ENCODE results near the gene TRAF7. TPM values are rescaled to one million over a fixed set of nuclear protein-coding genes. Genes with fewer than 3 reads are reported as not detected.

TRAF7 gene
- total and polyA plus RNA-seq, 2 of the 13 experiments (the other 11 are each of a cell fraction or from before 2014, with no cell fraction given) = 47.9 to 65.6 TPM

DNA sequence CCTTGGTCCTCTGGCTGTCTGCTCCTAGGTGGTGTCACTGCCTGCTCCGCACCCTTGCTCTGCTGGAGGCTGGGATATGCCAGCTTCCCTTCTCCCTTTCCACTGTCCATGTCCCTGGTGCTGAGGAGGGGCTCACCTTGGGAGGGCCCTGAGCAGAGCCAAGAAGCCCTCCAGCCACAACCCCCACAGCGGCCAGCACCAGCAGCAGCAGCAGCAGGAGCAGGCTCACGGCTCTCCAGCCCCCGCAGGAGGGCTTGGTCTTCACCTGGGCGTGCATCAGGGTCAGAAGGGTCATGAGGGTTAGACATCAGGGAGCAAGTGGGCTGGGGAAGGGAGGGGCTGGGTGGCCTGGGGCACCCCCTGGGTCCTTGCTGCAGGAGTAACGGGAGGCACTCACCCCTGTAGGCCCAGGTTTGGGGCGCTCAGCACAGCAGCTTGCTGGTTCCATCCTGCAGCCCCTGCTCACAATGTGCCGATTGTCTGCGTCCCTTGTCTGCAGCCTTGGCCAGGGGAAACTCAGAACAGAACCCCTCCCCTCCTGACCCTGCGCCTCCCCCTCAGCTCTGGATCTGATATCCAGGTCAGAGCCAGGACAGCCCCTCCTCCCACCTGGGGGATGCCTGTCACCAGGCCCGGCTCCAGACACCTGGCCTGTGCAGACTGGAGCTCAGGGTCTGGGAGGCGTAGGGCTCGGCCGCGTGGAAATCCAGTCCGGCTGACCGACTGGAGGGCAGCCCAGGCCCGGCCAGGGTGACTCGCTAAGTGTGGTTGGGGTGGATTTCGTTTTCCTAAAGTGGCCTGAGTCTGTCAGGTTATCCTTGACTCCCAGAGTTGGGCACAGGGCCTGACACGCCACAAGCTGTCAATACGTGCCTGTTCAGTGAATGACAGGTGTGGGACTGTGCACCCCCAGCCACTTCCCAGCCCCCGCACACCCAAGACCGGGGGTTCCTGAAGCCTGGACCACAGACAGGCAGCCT lies 55.1 kb downstream of the TRAF7 start, which contains the start of gene BRICD5 (continued):
- TF ChIP-seq PRDM10 (CRISPR knock-in tag; IDR thresholded peaks at IDR 0.05; ENCODE audit: low read depth) (no peak), TEF (CRISPR knock-in tag; IDR thresholded peaks at IDR 0.05) (no peak), RARG (CRISPR knock-in tag; IDR thresholded peaks at IDR 0.05; ENCODE audit: low read depth) (no peak), ZNF670 (CRISPR knock-in tag; IDR thresholded peaks at IDR 0.05; ENCODE audit: borderline replicate concordance) (no peak), RERE (CRISPR knock-in tag; IDR thresholded peaks at IDR 0.05; ENCODE audit: low read depth) (no peak), ZNF878 (CRISPR knock-in tag; IDR thresholded peaks at IDR 0.05) (no peak), NFRKB (IDR thresholded peaks at IDR 0.05) (no peak), ZNF232 (CRISPR knock-in tag; IDR thresholded peaks at IDR 0.05; ENCODE audit: borderline replicate concordance) (no peak), NCOA2 (CRISPR knock-in tag; IDR thresholded peaks at IDR 0.05) (peak; percentile 17; the same call in 1 of the 2 replicates), POGK (CRISPR knock-in tag; conservative IDR thresholded peaks at IDR 0.05) (no peak), BRD4 (CRISPR knock-in tag; IDR thresholded peaks at IDR 0.05) (no peak)
- TF ChIP-seq, protein P1, sequence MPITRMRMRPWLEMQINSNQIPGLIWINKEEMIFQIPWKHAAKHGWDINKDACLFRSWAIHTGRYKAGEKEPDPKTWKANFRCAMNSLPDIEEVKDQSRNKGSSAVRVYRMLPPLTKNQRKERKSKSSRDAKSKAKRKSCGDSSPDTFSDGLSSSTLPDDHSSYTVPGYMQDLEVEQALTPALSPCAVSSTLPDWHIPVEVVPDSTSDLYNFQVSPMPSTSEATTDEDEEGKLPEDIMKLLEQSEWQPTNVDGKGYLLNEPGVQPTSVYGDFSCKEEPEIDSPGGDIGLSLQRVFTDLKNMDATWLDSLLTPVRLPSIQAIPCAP (CRISPR knock-in tag; IDR thresholded peaks at IDR 0.05; ENCODE audit: low read depth) = no peak
- TF ChIP-seq, protein P2, sequence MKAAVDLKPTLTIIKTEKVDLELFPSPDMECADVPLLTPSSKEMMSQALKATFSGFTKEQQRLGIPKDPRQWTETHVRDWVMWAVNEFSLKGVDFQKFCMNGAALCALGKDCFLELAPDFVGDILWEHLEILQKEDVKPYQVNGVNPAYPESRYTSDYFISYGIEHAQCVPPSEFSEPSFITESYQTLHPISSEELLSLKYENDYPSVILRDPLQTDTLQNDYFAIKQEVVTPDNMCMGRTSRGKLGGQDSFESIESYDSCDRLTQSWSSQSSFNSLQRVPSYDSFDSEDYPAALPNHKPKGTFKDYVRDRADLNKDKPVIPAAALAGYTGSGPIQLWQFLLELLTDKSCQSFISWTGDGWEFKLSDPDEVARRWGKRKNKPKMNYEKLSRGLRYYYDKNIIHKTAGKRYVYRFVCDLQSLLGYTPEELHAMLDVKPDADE (CRISPR knock-in tag; IDR thresholded peaks at IDR 0.05) = no peak
